ENCODE results near the gene RNF220. TPM values are rescaled to one million over a fixed set of nuclear protein-coding genes. Genes with fewer than 3 reads are reported as not detected.
A peak's percentile ranks its signal among the peaks of the same experiment; 100 is the strongest.

The RNF220 gene
- total RNA-seq, 1 experiment from 2014 or later, result 66.6 TPM

- CTCF ChIA-PET, result no interaction called here
- no peaks in the 10 kb centered on the region for H3K9me2 ChIP-seq (replicated peaks; ENCODE audit: low read length)
- H3K4me1 ChIP-seq (ENCODE audit: insufficient read depth, low read length), result no peaks in the 10 kb centered on the region
- intact Hi-C loops (cut with micrococcal nuclease), result no loop called here
- no peaks in the 10 kb centered on the region for H3K9me3 ChIP-seq (ENCODE audit: low read length)
- no TSS peak for BruUV-seq (replicated peaks)
- H3K79me2 ChIP-seq (ENCODE audit: low read length), result no peaks in the 10 kb centered on the region
- ATAC-seq, result no peak
- H3K4me3 ChIP-seq (ENCODE audit: low read length), result no peak overlapping the region
- H3F3A ChIP-seq (ENCODE audit: low read length, unreplicated experiment), result no peaks in the 10 kb centered on the region
- DNase-seq, result no peak
- H3K27ac ChIP-seq (ENCODE audit: low read length), result no peak overlapping the region
- H3K4me2 ChIP-seq (ENCODE audit: low read length), result no peak overlapping the region
- no peak overlapping the region for H2AFZ ChIP-seq (ENCODE audit: low read length)
- H3K36me3 ChIP-seq (ENCODE audit: low read depth, low read length), result no peaks in the 10 kb centered on the region
- no peak overlapping the region for H3K9ac ChIP-seq (ENCODE audit: low read length)
- no peaks in the 10 kb centered on the region for H4K20me1 ChIP-seq (ENCODE audit: low read length)
- POLR2A ChIA-PET (ENCODE audit: unreplicated experiment), result interaction anchor here (0.7 kb wide), 1 partner anchor 425 kb away, joined by 6 read pairs; no protein-coding TSS in a partner anchor
- TF ChIP-seq CTCF (conservative IDR thresholded peaks at IDR 0.05; ENCODE audit: low read depth, low read length) (no peak), EZH2phosphoT487 (IDR thresholded peaks at IDR 0.05; ENCODE audit: borderline replicate concordance, low read length) (no peak), EZH2 (IDR thresholded peaks at IDR 0.05; ENCODE audit: low read length, unreplicated experiment) (no peak)
- H3K27me3 ChIP-seq (ENCODE audit: low read length), result no peaks in the 10 kb centered on the region
These were observed 71.8 kb downstream of the RNF220 start for GRCh38 chr1:44476891-44477290.

- DNase-seq (no peak), ATAC-seq (no peak)
- Histone ChIP-seq H3K27me3 (ENCODE audit: low read length) (no peaks in the 10 kb centered on the region), H3K27ac (ENCODE audit: low read length) (no peak overlapping the region), H3K9ac (ENCODE audit: low read length) (no peak overlapping the region), H3K79me2 (ENCODE audit: low read length) (no peaks in the 10 kb centered on the region), H4K20me1 (ENCODE audit: low read length) (no peaks in the 10 kb centered on the region), H3K9me3 (ENCODE audit: low read length) (no peaks in the 10 kb centered on the region), H3K36me3 (ENCODE audit: low read depth, low read length) (no peaks in the 10 kb centered on the region), H2AFZ (ENCODE audit: low read length) (no peak overlapping the region), H3K4me1 (ENCODE audit: insufficient read depth, low read length) (peaks cover 14% of the 10 kb centered on the region), H3F3A (ENCODE audit: low read length, unreplicated experiment) (no peaks in the 10 kb centered on the region), H3K9me2 (replicated peaks; ENCODE audit: low read length) (no peaks in the 10 kb centered on the region), H3K4me3 (ENCODE audit: low read length) (no peak overlapping the region), H3K4me2 (ENCODE audit: low read length) (no peak overlapping the region)
- no TSS peak for BruUV-seq (replicated peaks)
- TF ChIP-seq EZH2phosphoT487 (IDR thresholded peaks at IDR 0.05; ENCODE audit: borderline replicate concordance, low read length) (no peak), CTCF (conservative IDR thresholded peaks at IDR 0.05; ENCODE audit: low read depth, low read length) (no peak), EZH2 (IDR thresholded peaks at IDR 0.05; ENCODE audit: low read length, unreplicated experiment) (no peak)
- intact Hi-C loops (cut with micrococcal nuclease), result no loop called here
- POLR2A ChIA-PET (ENCODE audit: unreplicated experiment), result no interaction called here
- CTCF ChIA-PET, result no interaction called here
These were observed 76.6 kb downstream of the RNF220 start for GRCh38 chr1:44481701-44482100.

GRCh38 chr1:44483089-44483874, 78.2 kb downstream of the RNF220 start:
- no peak for TF ChIP-seq EZH2 (IDR thresholded peaks at IDR 0.05; ENCODE audit: low read length, unreplicated experiment)
- TF ChIP-seq CTCF (conservative IDR thresholded peaks at IDR 0.05; ENCODE audit: low read depth, low read length), result no peak
- TF ChIP-seq EZH2phosphoT487 (IDR thresholded peaks at IDR 0.05; ENCODE audit: borderline replicate concordance, low read length), result no peak
- Histone ChIP-seq H3K27ac (ENCODE audit: low read length) (no peak overlapping the region), H4K20me1 (ENCODE audit: low read length) (no peaks in the 10 kb centered on the region), H2AFZ (ENCODE audit: low read length) (no peak overlapping the region), H3K36me3 (ENCODE audit: low read depth, low read length) (no peaks in the 10 kb centered on the region), H3K4me2 (ENCODE audit: low read length) (no peak overlapping the region), H3K9me2 (replicated peaks; ENCODE audit: low read length) (no peaks in the 10 kb centered on the region), H3F3A (ENCODE audit: low read length, unreplicated experiment) (no peaks in the 10 kb centered on the region), H3K4me3 (ENCODE audit: low read length) (no peak overlapping the region), H3K9ac (ENCODE audit: low read length) (no peak overlapping the region), H3K27me3 (ENCODE audit: low read length) (no peaks in the 10 kb centered on the region), H3K4me1 (ENCODE audit: insufficient read depth, low read length) (peaks cover 14% of the 10 kb centered on the region), H3K9me3 (ENCODE audit: low read length) (no peaks in the 10 kb centered on the region), H3K79me2 (ENCODE audit: low read length) (no peaks in the 10 kb centered on the region)
- DNase-seq, result peak; percentile 50
- no TSS peak for BruUV-seq (replicated peaks)
- intact Hi-C loops (cut with micrococcal nuclease), result no loop called here
- CTCF ChIA-PET, result no interaction called here
- no peak for ATAC-seq
- POLR2A ChIA-PET (ENCODE audit: unreplicated experiment), result interaction anchor here (0.6 kb wide), 1 partner anchor 41 kb away, joined by 3 read pairs; no protein-coding TSS in a partner anchor
